GM21619 (cell line): Measurements from ENCODE around the gene NR1H2.
A peak's percentile ranks its signal among the peaks of the same experiment; 100 is the strongest.

Experiments
- ATAC-seq: cut with Tn5 transposase; IDR thresholded peaks from one replicate; pipeline ENCODE4 v1.9.1; 2021; ENCODE audit not compliant: unreplicated experiment

Gene NR1H2

GRCh38 chr19:50420808-50421207, 44.6 kb downstream of the NR1H2 start:
- no peak for ATAC-seq

- ATAC-seq = no peak
Measured at GRCh38 chr19:50422397-50423278, 46.4 kb downstream of the NR1H2 start.

GRCh38 chr19:50423279-50424113, 47.2 kb downstream of the NR1H2 start:
- ATAC-seq = no peak

- ATAC-seq = no peak
Measured at GRCh38 chr19:50425581-50425980, 49.3 kb downstream of the NR1H2 start.

- ATAC-seq = no peak
Measured at GRCh38 chr19:50427318-50427925, 51.2 kb downstream of the NR1H2 start.

GRCh38 chr19:50427997-50428425, 51.8 kb downstream of the NR1H2 start:
- ATAC-seq = no peak

GRCh38 chr19:50428772-50429463, 52.7 kb downstream of the NR1H2 start:
- no peak for ATAC-seq

- no peak for ATAC-seq
Measured at GRCh38 chr19:50430888-50431342, 54.7 kb downstream of the NR1H2 start.

GRCh38 chr19:50431343-50432220, 55.3 kb downstream of the NR1H2 start:
- peak; percentile 64 for ATAC-seq

GRCh38 chr19:50432221-50433028, 56.2 kb downstream of the NR1H2 start, which contains the start of gene MYBPC2:
TSS of gene MYBPC2 (plus strand) at chr19:50432892. CDS start at chr19:50432954, 62 bp downstream.
- ATAC-seq = peak; percentile 4
